GM18499 (cell line): ENCODE measurements around the gene PRKCZ.

Experiments
- ATAC-seq: cut with Tn5 transposase; IDR thresholded peaks from one replicate; pipeline ENCODE4 v1.9.1; 2021; ENCODE audit warnings: moderate number of reproducible peaks; ENCODE audit not compliant: insufficient read depth, unreplicated experiment

The PRKCZ gene

DNA sequence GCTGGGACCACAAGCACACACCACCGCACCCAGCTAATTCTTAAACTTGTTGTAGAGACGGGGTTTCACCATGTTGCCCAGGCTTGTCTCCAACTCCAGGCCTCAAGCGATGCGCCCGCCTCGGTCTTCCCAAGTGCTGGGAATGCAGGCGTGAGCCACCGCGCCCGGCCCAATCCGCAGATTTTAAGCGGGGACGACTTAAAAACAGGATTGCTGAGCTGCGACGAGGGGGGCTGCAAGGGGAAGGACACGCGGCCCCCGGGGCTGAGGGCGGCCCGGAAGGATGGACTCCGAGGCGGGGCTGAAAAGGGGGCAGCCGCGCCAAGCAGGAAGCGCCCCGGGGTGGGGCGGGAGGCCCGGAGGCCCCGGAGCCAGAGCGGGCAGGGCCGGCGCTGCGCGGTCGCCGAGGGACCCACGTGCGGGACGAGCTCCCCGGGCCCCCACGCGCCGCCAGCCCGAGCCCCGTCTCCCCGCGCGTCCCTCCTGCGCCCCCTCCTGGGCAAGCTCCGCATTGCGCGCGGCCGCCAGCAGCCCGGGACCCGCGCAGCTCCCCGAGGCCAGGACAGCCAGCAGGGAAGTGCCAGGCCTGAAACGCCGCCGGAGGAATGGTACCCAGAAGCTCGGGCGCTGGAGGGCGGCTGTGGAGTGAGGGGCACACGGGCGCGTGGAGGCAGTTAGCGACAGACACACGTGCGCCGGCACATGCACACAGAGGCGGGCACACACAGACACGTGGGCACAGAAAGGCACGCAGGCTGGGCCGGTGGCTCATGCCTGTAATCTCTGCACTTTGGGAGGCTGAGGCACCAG is 5.5 kb upstream of the PRKCZ start:
- ATAC-seq = no peak

DNA sequence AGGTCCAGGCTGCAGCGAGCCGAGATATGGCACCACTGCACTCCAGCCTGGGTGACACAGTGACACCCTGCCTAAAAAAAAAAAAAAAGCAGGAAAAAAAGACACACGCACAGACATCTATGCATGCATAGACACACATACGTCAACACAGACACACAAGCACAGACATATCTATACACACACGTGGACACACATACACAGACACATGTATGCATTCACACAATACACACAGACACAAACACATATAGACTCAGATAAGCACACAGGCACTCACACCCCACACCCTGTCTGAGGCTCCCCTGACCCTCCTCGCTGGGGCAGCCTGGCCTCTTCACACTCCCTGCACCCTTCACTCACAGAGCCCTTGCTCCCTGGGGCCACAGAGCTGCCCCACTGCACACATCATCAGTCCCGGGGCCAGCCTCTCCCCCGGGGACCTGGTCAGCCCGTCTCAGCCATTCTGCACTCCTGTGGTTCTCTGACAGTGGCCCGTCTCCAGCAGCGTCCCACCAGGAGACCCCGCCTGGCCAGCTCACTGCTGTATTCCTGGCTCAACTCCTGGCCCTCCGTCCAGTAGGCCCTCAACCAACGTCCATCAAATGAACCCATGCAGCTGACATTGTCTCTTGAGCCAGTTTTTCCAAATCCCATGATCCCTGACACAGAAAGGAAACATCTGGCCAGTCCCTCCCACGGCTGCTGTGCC is 4.6 kb upstream of the PRKCZ start:
- ATAC-seq = no peak

DNA sequence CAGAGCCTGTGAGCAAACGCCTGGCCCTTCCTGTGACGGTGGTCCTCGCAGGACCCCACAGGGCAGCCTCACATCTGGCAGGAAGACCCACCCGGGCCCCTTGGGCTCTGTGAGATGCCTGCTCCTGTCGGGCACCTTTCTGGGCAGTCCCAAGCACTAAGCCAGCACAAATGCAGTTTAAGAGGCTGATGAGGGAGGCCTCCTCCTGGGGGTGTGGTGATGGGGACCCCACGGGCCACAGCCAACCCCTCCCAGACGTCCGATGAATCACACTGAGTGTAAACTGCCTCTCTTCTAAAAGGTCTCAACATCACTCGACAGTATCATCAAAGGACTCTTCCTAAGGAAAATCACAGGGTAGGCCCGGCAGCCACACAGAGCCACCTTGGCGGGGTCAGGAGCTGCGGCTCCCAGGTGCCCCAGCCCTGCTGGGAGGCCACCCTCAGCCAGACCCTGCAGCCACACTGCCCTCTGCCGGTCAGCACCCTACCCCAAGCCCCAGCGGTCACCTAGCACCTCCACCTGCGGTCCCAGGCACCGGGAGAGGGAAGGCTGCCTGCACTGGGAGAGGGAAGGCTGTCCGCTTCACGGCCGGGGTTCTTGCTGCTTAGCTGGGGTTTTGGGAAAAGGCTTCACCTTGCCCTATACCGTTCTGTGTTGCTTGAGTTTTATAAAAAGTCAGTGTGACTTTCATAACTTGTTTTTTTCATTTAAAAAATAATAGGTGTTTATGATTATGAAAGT is 3.9 kb upstream of the PRKCZ start:
- no peak for ATAC-seq

DNA sequence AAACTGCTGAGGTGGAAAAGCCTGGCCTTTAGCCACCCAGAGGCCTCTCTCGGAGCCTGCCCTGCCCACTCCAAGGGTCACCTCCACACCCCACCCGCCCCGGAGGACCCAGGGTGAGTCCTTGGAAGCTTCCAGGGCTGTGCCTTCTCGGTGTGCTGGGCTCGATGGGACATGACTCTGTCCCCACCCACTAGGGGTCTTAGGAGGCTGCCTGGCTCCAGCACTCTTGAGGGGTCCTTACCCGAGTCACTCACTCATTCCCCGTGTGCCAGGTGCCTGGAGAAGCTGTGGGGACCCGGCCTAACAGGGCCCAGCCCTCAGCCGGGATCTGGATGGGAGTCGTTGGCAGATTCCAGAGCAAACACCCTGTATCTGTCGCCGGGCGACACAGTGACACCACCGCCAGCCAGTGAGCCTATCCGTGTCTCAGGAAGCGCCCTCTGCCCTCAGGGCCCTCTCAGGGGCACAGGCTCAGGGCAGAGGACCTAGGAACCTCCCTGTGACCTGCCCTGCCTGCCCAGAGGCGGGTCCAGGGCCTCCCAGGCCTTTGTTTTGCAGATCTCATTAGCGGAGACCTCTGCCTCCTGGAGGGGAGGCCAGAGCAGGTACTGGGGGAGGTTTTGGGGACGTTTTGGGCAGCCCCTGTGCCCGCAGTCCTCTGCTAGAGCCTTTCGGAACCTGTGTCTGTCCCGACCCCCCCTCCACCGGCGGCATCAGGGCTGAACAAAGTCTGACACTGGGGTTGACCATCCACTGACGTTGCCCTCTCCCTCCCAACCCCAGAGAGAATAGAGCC is 3.1 kb upstream of the PRKCZ start:
- no peak for ATAC-seq

DNA sequence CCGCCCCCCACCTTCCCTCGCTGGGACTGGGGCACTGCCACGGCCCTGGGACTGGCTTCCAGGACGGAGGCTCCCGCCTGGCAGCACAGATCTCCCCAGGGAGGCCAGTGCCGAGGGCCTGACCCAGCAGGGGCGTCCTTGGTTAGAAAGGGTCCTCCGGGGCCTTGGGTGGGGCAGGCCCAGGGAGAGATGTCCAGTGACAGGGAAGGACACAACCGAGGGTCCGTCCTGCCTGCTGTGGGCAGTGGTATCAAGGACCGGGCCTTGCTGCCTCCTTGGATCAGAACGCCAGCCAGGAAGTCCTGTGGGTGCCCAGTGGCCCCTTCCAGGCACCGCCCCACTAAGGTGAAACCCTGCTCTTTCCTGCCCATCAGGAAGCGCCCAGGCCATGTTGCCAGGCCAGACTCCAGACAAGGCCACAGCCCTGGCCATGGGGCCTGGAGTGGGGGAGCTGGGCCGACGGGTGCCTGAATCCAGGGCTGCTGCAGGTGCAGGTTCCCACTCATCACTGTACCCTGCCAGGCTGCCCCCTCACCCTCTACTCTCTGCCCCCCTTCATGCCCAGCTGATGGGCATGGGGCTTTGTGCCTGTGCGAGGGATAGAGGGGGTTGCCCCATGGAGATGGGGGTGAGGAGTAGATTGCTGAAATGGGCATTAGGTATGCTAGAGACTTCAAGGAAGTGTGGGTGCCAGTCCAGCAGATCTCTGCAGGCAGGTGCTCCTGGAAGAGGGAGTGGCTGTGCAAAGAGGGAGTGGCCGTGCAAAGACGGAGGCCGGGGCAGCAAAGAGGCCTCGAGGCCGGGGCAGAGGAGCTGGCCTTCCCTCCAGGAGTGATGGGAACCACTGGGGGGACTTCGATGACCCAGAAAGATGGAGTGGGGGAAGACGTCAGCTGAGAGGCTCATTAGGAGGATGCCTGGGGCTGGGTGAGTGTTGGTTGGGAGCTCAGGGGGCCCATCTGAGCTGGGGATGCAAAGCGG is 2.2 kb upstream of the PRKCZ start:
- ATAC-seq = no peak

DNA sequence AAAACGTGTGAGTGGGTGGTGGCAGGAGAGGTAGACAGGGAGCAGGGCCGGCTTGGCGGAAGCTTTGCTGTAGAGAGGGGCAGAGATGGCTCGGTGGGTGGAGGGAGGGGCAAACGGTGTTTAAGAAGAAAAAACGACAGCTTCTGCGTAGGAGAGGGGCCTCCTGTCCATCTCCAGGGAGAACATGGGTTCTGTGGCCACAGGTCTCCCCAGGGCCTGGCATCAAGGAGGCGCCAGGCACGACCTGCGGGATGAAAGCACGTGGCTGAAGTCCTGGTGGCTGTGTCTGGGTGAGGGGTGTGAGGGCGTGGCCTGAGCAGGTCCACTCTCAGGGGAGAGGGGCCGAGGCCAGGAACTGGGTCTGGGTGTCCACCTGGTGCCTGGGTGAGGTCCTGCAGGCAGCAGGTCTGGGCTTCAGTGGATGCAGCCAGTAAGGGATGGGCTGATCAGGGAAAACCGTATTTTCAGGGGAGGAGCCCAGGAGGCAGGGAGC is 940 bp upstream of the PRKCZ start:
- no peak for ATAC-seq

DNA sequence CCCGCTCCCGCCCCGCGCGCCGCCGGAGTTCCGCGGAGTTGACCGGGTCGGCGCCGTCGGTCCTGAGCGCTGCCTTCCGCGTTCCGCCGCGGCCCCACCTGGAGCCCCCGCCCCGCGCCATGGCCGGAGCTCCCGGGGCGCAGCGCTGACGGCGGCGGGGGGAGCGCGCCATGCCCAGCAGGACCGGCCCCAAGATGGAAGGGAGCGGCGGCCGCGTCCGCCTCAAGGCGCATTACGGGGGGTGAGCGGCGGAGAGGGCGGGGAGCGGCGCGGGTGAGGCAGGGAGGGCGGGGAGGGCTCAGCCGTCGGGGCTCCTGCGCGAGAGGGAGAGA is 216 bp downstream of the PRKCZ start:
- no peak for ATAC-seq

DNA sequence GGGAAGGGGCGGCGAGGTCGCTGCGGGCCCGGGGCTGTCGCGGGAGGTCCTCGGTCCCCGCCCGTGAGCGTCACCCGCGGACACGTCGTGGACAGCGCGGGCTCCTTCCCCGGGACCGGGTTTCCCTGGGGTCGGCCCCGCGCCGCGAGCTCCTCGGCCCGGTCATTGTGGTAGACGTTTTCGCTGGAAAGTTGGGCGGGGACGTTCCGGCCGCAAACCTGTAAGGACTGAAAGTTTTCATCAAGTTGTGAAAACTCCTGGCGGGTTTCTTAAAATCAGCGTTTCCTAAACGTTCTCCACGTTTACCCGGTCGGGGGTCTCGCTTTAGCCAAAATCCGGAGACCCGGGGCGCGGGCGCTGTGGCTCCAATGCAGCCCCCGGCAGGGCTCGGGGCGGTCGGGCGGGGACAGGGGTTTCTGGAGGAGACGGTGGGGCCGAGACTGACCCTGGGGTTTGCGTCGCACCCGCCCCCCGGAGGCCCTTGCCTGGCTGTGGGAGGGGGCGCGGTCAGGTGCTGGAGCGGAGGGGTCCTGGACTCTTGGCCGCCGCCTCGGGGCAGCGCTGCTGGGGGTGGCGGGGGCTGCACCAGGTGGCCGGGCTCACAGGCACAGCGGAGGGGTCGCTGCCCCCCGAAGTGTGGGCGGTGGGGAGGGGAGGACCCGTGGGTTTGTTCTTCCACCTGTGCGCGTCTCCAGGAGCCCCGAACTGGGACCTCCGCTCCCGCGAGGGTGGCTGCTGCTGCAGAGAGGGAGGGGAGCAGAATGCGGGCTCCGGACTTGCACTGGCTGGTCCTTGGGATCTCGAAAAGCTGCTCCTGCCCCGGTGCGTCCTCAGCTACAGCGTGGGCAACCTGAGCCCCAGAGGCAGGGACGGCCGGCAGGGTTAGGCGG is 827 bp downstream of the PRKCZ start:
- no peak for ATAC-seq

DNA sequence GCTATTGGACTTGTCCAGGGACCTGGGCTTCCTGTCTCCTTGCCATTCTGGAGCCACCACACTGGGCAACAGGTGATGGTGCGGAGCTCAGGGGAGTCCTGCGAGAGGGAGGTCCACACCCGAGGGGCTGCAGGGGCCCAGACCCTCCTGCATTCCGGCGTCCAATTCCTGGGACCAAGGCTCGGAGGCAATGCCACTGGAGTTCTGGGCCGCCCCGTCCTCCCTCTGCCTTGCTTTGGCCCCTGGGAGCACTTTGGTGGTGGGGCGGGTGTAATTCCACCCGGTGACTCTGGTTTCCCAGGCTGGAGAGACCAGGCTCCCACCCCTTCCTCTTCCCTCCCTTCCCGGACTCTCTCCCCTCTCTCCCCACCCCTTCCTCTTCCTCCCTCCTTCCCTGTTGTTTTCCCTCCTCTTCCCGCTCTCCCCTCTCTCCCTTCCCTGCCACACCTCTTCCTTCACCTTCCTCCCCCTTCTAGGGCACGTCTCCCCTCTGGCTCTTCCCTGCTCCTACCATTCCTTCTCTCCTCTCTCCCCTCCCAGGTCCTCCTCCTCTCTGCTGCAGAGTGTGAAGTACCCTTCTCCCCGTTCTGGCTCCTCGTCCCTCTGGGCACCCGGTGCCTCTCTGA is 2.0 kb downstream of the PRKCZ start:
- no peak for ATAC-seq

DNA sequence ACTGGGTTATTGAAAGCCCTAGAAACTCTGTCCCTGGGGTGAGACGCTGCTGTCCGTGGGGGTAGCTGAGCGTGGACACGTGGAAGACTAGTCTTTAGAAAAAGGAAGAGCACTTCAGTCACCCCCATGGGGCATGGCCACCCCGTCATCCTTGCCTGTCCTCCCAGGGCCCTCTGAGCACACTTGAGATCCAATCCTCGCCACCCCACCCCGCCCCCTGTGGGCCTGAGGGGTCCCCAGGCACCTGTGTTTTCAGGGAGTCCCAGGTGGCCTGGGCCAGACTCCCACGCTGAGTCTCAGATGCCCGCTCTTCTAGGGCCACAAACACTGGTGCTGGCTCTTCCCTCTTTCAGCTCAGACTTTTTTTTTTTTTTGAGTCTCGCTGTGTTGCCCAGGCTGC is 2.5 kb downstream of the PRKCZ start:
- ATAC-seq = no peak

DNA sequence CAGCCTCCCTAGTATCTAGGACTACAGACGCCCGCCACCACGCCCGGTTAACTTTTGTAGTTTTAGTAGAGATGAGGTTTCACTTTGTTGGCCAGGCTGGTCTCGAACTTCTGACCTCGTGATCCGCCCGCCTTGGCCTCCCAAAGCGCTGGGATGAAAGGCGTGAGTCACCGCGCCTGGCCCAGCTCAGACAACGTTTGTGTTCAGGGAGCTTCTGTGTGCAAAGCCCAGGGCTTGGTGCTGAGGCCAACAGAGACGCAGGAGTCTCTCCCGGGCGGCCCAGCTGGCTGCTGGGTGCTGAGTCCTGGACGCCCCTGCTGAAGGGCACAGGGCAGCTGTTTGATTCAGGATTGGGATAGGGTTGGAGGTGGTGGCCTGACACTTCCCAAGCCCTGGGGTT is 3.0 kb downstream of the PRKCZ start:
- no peak for ATAC-seq

DNA sequence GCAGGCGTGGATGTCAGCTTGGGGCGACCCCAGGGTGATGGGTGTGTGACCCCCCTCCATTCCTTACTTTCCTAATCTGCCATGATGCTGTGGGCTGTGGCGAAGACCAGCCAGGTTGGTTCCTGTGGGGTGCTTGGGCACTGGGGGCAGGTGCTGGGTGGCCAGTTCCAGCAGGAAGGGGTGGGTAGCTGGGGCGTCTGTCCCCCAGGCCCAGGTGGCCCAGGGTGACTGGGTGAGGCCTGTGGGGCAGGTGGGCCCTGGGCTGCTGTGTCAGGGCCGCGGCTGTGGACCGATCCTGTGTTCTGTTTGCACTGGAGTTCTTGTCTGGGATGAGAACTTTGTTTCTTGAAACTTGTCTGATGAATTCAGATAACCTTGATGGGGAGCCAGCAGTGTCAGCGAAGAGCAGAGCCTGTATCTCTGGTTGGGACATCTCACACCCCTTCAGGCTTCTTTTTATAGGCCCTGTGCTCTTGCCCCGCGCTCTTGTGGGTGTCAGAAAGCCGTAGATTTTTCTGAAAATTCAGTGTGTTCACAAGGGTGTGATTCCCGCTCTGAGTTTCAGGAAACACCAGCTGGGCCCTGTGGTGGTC is 3.7 kb downstream of the PRKCZ start:
- no peak for ATAC-seq

DNA sequence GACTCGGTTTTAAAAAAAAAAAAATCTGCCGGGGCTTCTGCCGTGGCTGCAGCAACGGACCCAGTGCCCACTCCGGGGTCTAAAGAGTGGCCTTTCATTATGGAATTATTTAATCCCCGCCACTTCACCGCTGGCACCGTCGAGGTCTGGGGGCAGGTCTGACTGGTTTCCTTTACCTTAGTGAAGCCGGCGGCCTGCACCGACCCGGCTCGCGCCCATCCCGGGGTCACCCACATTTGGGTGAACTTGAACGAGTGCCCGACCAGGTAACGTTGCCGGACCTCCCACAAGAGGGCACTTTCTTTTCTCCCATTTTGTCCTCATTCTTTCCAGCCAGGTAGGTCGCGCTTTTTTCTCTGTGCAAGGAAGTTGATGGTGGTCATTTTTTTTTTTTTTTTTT is 4.3 kb downstream of the PRKCZ start:
- no peak for ATAC-seq

DNA sequence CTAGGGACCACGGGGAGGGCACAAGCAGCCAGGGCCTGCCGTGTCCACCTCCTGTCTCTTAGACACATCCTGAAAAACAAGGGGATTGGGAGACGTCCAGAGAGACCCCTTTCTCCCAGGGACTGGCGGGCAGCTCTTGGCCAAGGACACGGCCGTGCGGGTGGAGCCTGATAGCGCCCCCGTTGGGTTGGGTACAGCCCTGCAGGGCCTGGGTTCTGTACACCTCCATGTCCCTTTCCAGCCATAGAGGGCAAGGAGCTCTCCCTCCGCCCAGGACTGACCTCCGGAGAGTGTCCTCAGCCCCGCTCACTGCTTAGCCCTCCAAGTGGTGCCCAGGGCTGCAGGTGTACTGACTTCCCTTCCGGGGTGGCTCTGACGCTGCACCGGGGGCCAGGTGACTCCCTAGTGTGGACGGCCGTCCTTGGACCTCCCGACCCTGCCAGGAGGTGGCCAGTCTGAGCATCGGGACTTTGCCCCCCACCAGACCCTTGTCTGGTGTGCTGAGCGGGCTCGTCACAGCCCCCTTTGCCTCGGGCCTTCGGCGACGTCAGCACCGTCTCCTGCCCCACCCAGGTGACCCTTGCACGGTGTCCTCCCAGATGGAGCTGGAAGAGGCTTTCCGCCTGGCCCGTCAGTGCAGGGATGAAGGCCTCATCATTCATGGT is 5.8 kb downstream of the PRKCZ start:
- ATAC-seq = no peak

DNA sequence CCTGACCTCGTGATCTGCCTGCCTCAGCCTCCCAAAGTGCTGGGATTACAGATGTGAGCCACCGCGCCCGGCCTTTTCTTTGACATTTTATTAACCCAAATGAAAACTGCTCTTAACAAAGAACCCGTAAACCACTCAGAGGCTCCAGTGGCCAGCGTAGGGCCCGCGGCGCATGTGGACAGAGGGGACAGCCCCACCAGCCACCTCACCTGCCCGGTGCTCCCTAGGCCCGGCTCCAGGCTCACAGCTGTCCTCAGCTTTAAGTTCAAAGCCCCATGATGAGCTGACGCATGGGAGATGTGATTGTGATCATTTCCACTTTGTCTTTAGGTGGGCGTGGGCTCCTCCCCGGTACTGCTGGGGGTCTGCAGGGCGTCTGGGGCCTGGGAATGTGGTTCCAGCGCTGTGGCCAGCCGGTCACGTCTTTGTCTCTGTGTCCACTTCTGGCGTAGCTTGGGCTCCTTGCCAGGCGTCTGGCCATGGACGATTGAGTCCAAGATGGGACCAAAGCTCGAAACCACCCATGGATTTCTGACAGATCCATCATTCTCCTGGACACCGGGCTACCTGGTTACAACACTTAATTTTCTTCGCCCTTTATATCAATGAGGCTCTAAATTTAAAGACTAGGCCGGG is 6.9 kb downstream of the PRKCZ start:
- ATAC-seq = no peak

DNA sequence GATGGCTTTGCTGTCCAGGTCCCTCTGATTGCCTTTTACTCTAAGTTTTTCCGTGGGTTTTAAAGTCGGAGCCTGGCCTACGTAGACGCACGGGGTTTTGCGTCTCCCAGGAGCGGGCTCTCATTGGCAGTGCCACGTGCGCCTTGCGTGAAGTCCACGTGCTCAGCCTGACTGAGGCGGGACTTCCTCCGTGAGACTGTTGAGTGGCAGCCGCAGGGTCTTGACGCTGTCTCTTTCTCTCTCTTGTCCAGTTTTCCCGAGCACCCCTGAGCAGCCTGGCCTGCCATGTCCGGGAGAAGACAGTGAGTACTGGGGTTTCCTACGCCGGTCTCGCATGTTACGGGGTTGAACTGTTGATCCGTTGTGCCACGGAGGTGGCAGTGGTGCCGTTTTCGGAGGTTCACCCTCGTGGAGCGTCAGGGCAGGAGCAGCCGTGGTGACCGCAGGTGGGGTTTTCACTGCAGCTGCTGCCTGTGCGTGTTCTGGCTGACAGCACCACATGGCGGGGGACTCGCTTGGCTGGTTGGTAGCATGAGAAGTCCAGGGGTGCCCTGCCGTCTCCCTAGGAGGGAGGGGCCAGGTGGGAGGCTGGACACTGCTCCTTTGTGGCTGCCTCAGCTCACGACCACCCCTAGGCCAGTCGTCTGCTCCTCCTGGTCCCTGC is 9.2 kb downstream of the PRKCZ start:
- ATAC-seq = no peak
